ENCODE results near the gene ARID1A.
A peak's percentile ranks its signal among the peaks of the same experiment; 100 is the strongest.

Gene ARID1A

GRCh38 chr1:26781206-26781825 lies 85.5 kb downstream of the ARID1A start:
- peak overlapping the region; percentile 39 for H3K4me2 ChIP-seq (ENCODE audit: low read length)
- H3K4me1 ChIP-seq, result peaks cover 29% of the 10 kb centered on the region
- no peak for TF ChIP-seq CTCF (IDR thresholded peaks at IDR 0.05)
- H2AFZ ChIP-seq, result no peak overlapping the region
- no peak overlapping the region for H3K9ac ChIP-seq
- H3K9me3 ChIP-seq (ENCODE audit: control insufficient read depth, low read length), result no peaks in the 10 kb centered on the region
- no peak overlapping the region for H3K4me3 ChIP-seq (ENCODE audit: low read depth, low read length)
- H3K27me3 ChIP-seq (ENCODE audit: control insufficient read depth, insufficient read depth, low read length), result no peaks in the 10 kb centered on the region
- H3K79me2 ChIP-seq, result no peaks in the 10 kb centered on the region
- H3K36me3 ChIP-seq (ENCODE audit: control insufficient read depth, insufficient read depth, low read length), result no peaks in the 10 kb centered on the region
- H3K27ac ChIP-seq, result peak overlapping the region; percentile 75

GRCh38 chr1:26782521-26783212 lies 86.9 kb downstream of the ARID1A start:
- Histone ChIP-seq H3K4me1 (peaks cover 32% of the 10 kb centered on the region), H3K27ac (peak overlapping the region; percentile 75), H3K27me3 (ENCODE audit: control insufficient read depth, insufficient read depth, low read length) (no peaks in the 10 kb centered on the region), H3K9ac (no peak overlapping the region), H3K4me2 (ENCODE audit: low read length) (peak overlapping the region; percentile 39), H3K36me3 (ENCODE audit: control insufficient read depth, insufficient read depth, low read length) (no peaks in the 10 kb centered on the region), H2AFZ (no peak overlapping the region), H3K79me2 (no peaks in the 10 kb centered on the region), H3K9me3 (ENCODE audit: control insufficient read depth, low read length) (no peaks in the 10 kb centered on the region), H3K4me3 (ENCODE audit: low read depth, low read length) (no peak overlapping the region)
- no peak for TF ChIP-seq CTCF (IDR thresholded peaks at IDR 0.05)

GRCh38 chr1:26783646-26784022 lies 87.8 kb downstream of the ARID1A start:
- no peak overlapping the region for H3K9ac ChIP-seq
- no peak overlapping the region for H3K4me2 ChIP-seq (ENCODE audit: low read length)
- H2AFZ ChIP-seq, result no peak overlapping the region
- no peaks in the 10 kb centered on the region for H3K9me3 ChIP-seq (ENCODE audit: control insufficient read depth, low read length)
- H3K4me3 ChIP-seq (ENCODE audit: low read depth, low read length), result no peak overlapping the region
- H3K79me2 ChIP-seq, result no peaks in the 10 kb centered on the region
- peaks cover 32% of the 10 kb centered on the region for H3K4me1 ChIP-seq
- H3K27ac ChIP-seq, result peak overlapping the region; percentile 16
- no peaks in the 10 kb centered on the region for H3K27me3 ChIP-seq (ENCODE audit: control insufficient read depth, insufficient read depth, low read length)
- H3K36me3 ChIP-seq (ENCODE audit: control insufficient read depth, insufficient read depth, low read length), result no peaks in the 10 kb centered on the region
- no peak for TF ChIP-seq CTCF (IDR thresholded peaks at IDR 0.05)

- Histone ChIP-seq H3K79me2 (no peaks in the 10 kb centered on the region), H3K27ac (peak overlapping the region; percentile 16)
These were observed 88.4 kb downstream of the ARID1A start for GRCh38 chr1:26784023-26784871.

More at GRCh38 chr1:26784023-26784871, 88.4 kb downstream of the ARID1A start:
- H3K9ac ChIP-seq, result no peak overlapping the region
- H3K9me3 ChIP-seq (ENCODE audit: control insufficient read depth, low read length), result no peaks in the 10 kb centered on the region
- H3K36me3 ChIP-seq (ENCODE audit: control insufficient read depth, insufficient read depth, low read length), result no peaks in the 10 kb centered on the region
- no peak for TF ChIP-seq CTCF (IDR thresholded peaks at IDR 0.05)
- H3K27me3 ChIP-seq (ENCODE audit: control insufficient read depth, insufficient read depth, low read length), result no peaks in the 10 kb centered on the region
- H3K4me3 ChIP-seq (ENCODE audit: low read depth, low read length), result no peak overlapping the region
- H3K4me2 ChIP-seq (ENCODE audit: low read length), result no peak overlapping the region
- no peak overlapping the region for H2AFZ ChIP-seq
- peaks cover 32% of the 10 kb centered on the region for H3K4me1 ChIP-seq
